Colonic mucosa (tissue), 4 donors: ENCODE measurements around the gene ITGB7. TPM values are rescaled to one million over a fixed set of nuclear protein-coding genes. Genes with fewer than 3 reads are reported as not detected.
"Not testable (repeated sequence)": the region's sequence is repeated elsewhere in the genome, so short reads cannot be mapped to it uniquely, and the experiment has no call there.

Experiments used
- DNase-seq: peaks from one replicate; pipeline ENCODE4 v3.0.0-alpha.2; 2020
- H3K27ac ChIP-seq: fragments of 200-600 bp; one replicate; pipeline ENCODE4 v1.8.0; 2021
- H3K27me3 ChIP-seq: fragments of 200-600 bp; one replicate; pipeline ENCODE4 v1.8.0; 2021
- H3K36me3 ChIP-seq: fragments of 200-600 bp; one replicate; pipeline ENCODE4 v1.8.0; 2021
- H3K4me1 ChIP-seq: fragments of 200-600 bp; one replicate; pipeline ENCODE4 v1.8.0; 2021; ENCODE audit warnings: mild to moderate bottlenecking
- H3K4me3 ChIP-seq: fragments of 200-600 bp; one replicate; pipeline ENCODE4 v1.8.0; 2021
- H3K9ac ChIP-seq, 2 donors: one replicate each; pipeline ENCODE4 v1.7.0; 2013; ENCODE audit warnings: control low read depth in 2 of 2, low read depth in 2 of 2, low read length in 2 of 2
- H3K9me3 ChIP-seq: fragments of 200-600 bp; one replicate; pipeline ENCODE4 v1.8.0; 2021
- intact Hi-C: fragments of 100-400 bp; cut with DNase I; formaldehyde crosslinking; loops from one replicate; pipeline ENCODE4 v1.14.1; 2022
- total RNA-seq, 2 donors: library from RNA; stranded (reverse); fragmentation: NEBNext Ultra II Directional in 1 of 2; extraction: Animal tissue kit (Norgen Biotek cat#: 25700) in 1 of 2; gene quantifications; one replicate each; pipeline ENCODE4 v1.2.1, GENCODE V29; 2021
- TF ChIP-seq, protein P1 (sequence below): fragments of 200-600 bp; IDR thresholded peaks from one replicate; pipeline ENCODE4 v1.8.0; 2022; ENCODE audit warnings: antibody characterized with exemption, mild to moderate bottlenecking
- donor health status: healthy.
- donor health status: DM: no; HTN: no; CAD: no.
- donor health status: DM: no; HTN: no; CAD: no.

ITGB7 gene
- total RNA-seq, 2 donors from 2014 or later: 5.3 to 8.8 TPM

DNA sequence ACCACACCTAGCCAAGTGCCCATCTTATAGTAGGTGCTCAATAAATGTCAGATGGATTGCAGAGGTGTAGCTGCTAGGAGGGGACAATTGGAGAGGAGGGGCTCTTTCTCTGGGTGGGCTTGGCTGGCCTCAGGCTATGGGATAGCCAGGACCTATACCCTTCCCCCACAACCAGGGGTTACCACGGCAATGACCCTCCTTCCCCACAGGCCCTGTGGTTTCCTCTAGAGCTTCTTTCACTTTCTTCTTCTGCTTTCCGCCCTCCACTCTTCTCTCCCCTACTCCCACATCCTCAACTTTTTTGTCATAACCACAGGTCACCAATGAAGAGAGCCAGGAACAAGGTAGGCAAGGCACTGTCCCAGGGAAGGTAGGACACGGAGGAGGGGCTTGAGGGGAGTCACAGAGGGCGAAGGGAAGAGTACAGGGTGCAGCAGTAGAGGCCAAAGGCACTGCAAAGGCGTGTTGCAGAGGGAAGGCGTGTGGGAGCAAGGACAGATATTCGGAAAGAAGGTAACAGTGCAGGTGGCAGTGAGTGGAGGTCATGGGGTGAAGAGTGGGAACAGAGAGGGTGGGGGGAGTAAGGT lies 1.9 kb upstream of the ITGB7 start:
- TF ChIP-seq, protein P1, sequence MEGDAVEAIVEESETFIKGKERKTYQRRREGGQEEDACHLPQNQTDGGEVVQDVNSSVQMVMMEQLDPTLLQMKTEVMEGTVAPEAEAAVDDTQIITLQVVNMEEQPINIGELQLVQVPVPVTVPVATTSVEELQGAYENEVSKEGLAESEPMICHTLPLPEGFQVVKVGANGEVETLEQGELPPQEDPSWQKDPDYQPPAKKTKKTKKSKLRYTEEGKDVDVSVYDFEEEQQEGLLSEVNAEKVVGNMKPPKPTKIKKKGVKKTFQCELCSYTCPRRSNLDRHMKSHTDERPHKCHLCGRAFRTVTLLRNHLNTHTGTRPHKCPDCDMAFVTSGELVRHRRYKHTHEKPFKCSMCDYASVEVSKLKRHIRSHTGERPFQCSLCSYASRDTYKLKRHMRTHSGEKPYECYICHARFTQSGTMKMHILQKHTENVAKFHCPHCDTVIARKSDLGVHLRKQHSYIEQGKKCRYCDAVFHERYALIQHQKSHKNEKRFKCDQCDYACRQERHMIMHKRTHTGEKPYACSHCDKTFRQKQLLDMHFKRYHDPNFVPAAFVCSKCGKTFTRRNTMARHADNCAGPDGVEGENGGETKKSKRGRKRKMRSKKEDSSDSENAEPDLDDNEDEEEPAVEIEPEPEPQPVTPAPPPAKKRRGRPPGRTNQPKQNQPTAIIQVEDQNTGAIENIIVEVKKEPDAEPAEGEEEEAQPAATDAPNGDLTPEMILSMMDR: no peak
- DNase-seq: no peak
- no peaks in the 10 kb centered on the region for H3K9me3 ChIP-seq
- peaks cover 4% of the 10 kb centered on the region for H3K4me1 ChIP-seq
- H3K9ac ChIP-seq: peak overlapping the region; percentile 13 to 43
- no peak overlapping the region for H3K4me3 ChIP-seq
- H3K27me3 ChIP-seq: no peaks in the 10 kb centered on the region
- no peak overlapping the region for H3K27ac ChIP-seq
- intact Hi-C loops: no loop called here
- H3K36me3 ChIP-seq: no peaks in the 10 kb centered on the region

DNA sequence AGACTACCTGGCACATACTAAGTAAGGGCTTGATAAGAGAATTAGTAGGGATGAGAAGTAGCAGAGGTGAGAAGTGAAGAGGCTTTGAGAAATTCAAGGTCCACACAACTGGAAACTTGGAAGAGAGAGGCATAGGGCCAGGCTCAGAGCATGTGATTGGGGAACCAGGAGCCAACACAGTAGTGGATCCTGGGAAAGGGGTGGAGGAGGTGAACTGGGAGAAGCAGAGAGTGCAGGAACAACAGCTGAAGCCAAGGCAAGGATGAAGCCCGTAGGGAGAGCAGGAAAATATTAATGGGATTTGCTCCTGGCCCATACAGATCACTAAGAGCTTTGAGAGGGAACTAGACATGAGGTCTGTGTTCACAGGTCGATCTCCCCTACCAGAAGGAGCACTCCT lies 1.4 kb upstream of the ITGB7 start:
- Histone ChIP-seq H3K4me1 (peaks cover 4% of the 10 kb centered on the region), H3K9ac (peak overlapping the region in 1 of 2 donors; percentile 43), H3K9me3 (no peaks in the 10 kb centered on the region), H3K27me3 (no peaks in the 10 kb centered on the region), H3K36me3 (no peaks in the 10 kb centered on the region), H3K27ac (no peak overlapping the region), H3K4me3 (no peak overlapping the region)
- no peak for DNase-seq
- TF ChIP-seq, protein P1: no peak
- intact Hi-C loops: no loop called here

DNA sequence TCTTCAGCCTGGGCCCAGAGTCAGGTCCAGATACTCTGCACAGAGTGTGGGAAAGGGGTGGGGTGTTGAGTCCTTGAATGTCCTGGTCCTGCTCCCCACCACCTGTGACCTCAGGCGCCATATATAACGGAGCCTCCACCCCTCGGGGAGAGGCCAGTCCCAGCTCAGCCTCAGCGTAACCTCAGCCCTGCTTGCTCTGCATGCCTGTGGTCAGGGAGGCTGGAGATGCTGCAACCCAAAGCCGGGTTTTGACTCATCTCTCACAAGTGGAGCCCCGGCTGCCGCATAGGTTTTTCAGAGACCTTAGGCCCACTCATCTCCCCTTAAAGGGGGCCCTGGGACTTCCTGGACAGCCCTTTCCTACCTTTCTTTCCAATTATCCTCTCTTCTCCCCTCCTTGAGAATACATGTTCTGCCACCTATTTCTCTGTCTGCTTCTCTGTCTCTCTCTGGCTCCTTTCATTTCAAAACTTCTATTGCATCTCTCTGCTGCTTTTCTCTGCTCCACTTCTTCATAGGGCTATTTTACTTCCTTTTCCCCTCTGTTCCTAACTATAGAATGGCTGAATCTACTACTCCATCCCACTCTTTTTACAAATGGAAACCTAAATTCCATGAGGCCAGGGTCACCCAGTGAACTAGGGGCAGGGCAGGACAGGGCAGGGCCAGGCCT lies 1.2 kb downstream of the ITGB7 start:
- peaks cover 8% of the 10 kb centered on the region for H3K4me1 ChIP-seq
- TF ChIP-seq, protein P1: no peak
- H3K36me3 ChIP-seq: no peaks in the 10 kb centered on the region
- no peaks in the 10 kb centered on the region for H3K27me3 ChIP-seq
- no peak overlapping the region for H3K4me3 ChIP-seq
- no peaks in the 10 kb centered on the region for H3K9me3 ChIP-seq
- intact Hi-C loops: no loop called here
- DNase-seq: no peak
- H3K9ac ChIP-seq: peak overlapping the region in 1 of 2 donors; percentile 19
- no peak overlapping the region for H3K27ac ChIP-seq

DNA sequence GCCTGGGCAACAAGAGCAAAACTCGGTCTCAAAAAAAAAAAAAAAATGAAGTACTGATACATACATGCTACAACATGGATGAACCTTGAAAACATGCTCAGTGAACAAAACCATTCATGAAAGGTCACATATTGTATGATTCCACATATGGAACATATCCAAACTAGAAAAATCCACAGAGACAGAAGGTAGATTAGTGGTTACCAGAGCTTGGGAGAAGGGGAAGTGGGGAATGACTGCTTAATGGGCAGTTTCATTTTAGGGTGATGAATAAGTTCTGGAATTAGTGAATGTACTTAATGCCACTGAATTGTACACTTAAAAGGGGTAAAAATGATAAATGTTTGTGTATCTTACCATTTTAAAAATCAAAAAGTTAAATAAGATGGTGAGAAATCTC lies 2.7 kb downstream of the ITGB7 start:
- H3K36me3 ChIP-seq: no peaks in the 10 kb centered on the region
- TF ChIP-seq, protein P1: no peak
- H3K4me3 ChIP-seq: no peak overlapping the region
- peaks cover 8% of the 10 kb centered on the region for H3K4me1 ChIP-seq
- H3K27ac ChIP-seq: no peak overlapping the region
- no peaks in the 10 kb centered on the region for H3K27me3 ChIP-seq
- intact Hi-C loops: no loop called here
- no peak for DNase-seq
- no peak overlapping the region for H3K9ac ChIP-seq
- no peaks in the 10 kb centered on the region for H3K9me3 ChIP-seq

DNA sequence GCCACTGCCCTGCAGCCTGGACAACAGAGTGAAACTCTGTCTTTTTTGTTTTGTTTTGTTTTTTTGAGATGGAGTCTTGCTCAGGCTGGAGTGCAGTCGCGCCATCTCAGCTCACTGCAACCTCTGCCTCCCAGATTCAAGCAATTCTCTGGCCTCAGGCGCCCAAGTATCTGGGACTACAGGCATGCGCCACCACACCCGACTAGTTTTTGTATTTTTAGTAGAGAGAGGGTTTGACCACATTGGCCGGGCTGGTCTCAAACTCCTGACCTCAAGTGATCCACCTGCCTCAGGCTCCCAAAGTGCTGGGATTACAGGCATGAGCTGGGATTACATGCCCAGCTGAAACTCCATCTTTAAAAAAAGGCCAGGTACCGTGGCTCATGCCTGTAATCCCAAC lies 4.7 kb downstream of the ITGB7 start:
- peaks cover 17% of the 10 kb centered on the region for H3K4me1 ChIP-seq
- H3K27me3 ChIP-seq, H3K4me3 ChIP-seq, intact Hi-C loops, H3K36me3 ChIP-seq, H3K27ac ChIP-seq, H3K9me3 ChIP-seq, H3K9ac ChIP-seq, DNase-seq: not testable (repeated sequence)

DNA sequence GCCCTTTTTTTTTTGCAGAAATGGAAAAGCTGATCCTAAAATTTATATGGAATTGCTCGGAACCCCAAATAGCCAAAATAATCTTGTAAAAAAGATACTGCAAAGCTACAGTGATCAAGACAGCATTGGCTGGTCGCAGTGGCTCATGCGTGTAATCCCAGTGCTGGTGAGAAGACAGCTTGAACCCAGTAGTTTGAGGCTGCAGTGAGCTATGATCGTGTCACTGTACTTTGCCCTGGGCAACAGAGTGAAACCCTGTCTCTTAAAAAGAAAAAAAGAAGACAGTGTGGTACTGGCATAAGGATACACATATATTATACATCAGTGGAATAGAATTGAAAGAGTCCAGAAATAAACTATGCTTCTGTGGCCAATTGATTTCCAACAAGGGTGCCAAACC lies 5.4 kb downstream of the ITGB7 start:
- Histone ChIP-seq H3K27ac (no peak overlapping the region), H3K4me1 (peaks cover 15% of the 10 kb centered on the region), H3K27me3 (no peaks in the 10 kb centered on the region), H3K4me3 (no peak overlapping the region), H3K9me3 (no peaks in the 10 kb centered on the region), H3K36me3 (no peaks in the 10 kb centered on the region), H3K9ac (no peak overlapping the region)
- intact Hi-C loops: no loop called here
- TF ChIP-seq, protein P1: no peak
- no peak for DNase-seq
